OCI-LY7 (cell line): ENCODE measurements around the gene TGFBR3. TPM values are rescaled to one million over a fixed set of nuclear protein-coding genes. Genes with fewer than 3 reads are reported as not detected.

ENCODE experiments used
- BruUV-seq: library from RNA; stranded (reverse); fragments of 400-500 nt; replicated peaks from 2 replicates; lab custom pipeline; 2021; lab: Mats Ljungman, UMichigan
- CTCF ChIA-PET: fragments of 300-600 bp; sonication (Branson Sonifier 250); formaldehyde crosslinking; loops from one replicate; lab custom pipeline; 2022; ENCODE audit warnings: antibody characterized with exemption; ENCODE audit not compliant: unreplicated experiment; lab: Charles Lee
- POLR2A ChIA-PET: fragments of 300-600 bp; sonication (Branson Sonifier 250); formaldehyde crosslinking; loops from one replicate; lab custom pipeline; 2022; ENCODE audit warnings: antibody characterized with exemption; lab: Charles Lee
- DNase-seq: peaks from one replicate; pipeline ENCODE4 v3.0.0-alpha.2; 2015; ENCODE audit warnings: low spot score
- H2AFZ ChIP-seq: fragments of 200-600 bp; sonication (generic), shearing (Covaris generic); 2 replicates; pipeline ENCODE4 v1.6.1; 2014; ENCODE audit warnings: mild to moderate bottlenecking, antibody characterized with exemption, low read length, moderate library complexity
- H3K27ac ChIP-seq: fragments of 200-600 bp; sonication (generic); 2 replicates; pipeline ENCODE4 v1.5.1; 2014; ENCODE audit warnings: mixed run types, low read depth, mild to moderate bottlenecking, moderate library complexity, low read length, inconsistent platforms; ENCODE audit not compliant: poor library complexity, severe bottlenecking
- H3K36me3 ChIP-seq: fragments of 200-600 bp; sonication (generic); 2 replicates; pipeline ENCODE4 v1.6.1; 2014; ENCODE audit warnings: mild to moderate bottlenecking, antibody characterized with exemption, low read length, moderate library complexity, mixed read lengths; ENCODE audit not compliant: insufficient read depth
- H3K4me1 ChIP-seq: fragments of 200-600 bp; sonication (generic); 2 replicates; pipeline ENCODE4 v1.5.1; 2014; ENCODE audit warnings: mild to moderate bottlenecking, low read length; ENCODE audit not compliant: insufficient read depth, poor library complexity, severe bottlenecking
- H3K4me2 ChIP-seq: fragments of 200-600 bp; sonication (generic); 2 replicates; pipeline ENCODE4 v1.6.1; 2014; ENCODE audit warnings: mild to moderate bottlenecking, low read length
- H3K4me3 ChIP-seq: fragments of 200-600 bp; sonication (generic); 2 replicates; pipeline ENCODE4 v1.5.1; 2014; ENCODE audit warnings: mild to moderate bottlenecking, low read depth, low read length; ENCODE audit not compliant: poor library complexity, severe bottlenecking
- H3K79me2 ChIP-seq: fragments of 200-600 bp; sonication (generic); 2 replicates; pipeline ENCODE4 v1.6.1; 2016; ENCODE audit warnings: low read depth, mild to moderate bottlenecking, low read length, moderate library complexity, mixed read lengths; ENCODE audit not compliant: insufficient read depth
- H3K9me2 ChIP-seq: fragments of 200-600 bp; sonication (generic); 2 replicates; pipeline ENCODE4 v1.6.1; 2016; ENCODE audit warnings: mild to moderate bottlenecking, low read length, mixed read lengths; ENCODE audit not compliant: insufficient read depth
- H3K9me3 ChIP-seq: fragments of 200-600 bp; sonication (generic); 2 replicates; pipeline ENCODE4 v1.6.1; 2014; ENCODE audit warnings: mild to moderate bottlenecking, mixed run types, low read length, mixed read lengths
- H4K20me1 ChIP-seq: fragments of 200-600 bp; sonication (generic); 2 replicates; pipeline ENCODE4 v1.6.1; 2014; ENCODE audit warnings: mild to moderate bottlenecking, antibody characterized with exemption, low read length, moderate library complexity, mixed read lengths; ENCODE audit not compliant: insufficient read depth
- EZH2phosphoT487 ChIP-seq: fragments of 200-600 bp; sonication (generic); IDR thresholded peaks from 2 replicates; pipeline ENCODE4 v1.6.1; 2018; ENCODE audit warnings: low read depth, borderline replicate concordance, mild to moderate bottlenecking, mixed run types, antibody characterized with exemption, low read length, moderate library complexity, mixed read lengths
- intact Hi-C: fragments of 100-400 bp; cut with micrococcal nuclease; formaldehyde crosslinking; loops from one replicate; pipeline ENCODE4 v1.10.0; 2022; ENCODE audit not compliant: unreplicated experiment
- total RNA-seq, 2 experiments: library from RNA; depleted of rRNA in 1 of 2; stranded (reverse); fragments of >200 nt in 1 of 2; shearing (Covaris generic) in 1 of 2; gene quantifications; 2 replicates each; pipeline ENCODE4 v1.2.3, GENCODE V29; 2014 to 2022
- TF ChIP-seq, protein P1 (sequence below): fragments of 200-600 bp; sonication (generic); conservative IDR thresholded peaks from 2 replicates; pipeline ENCODE4 v1.5.1; 2014; ENCODE audit warnings: mild to moderate bottlenecking, antibody characterized with exemption, low read length, moderate library complexity, mixed read lengths

The TGFBR3 gene
- total RNA-seq, 2 experiments from 2014 or later: not detected

GRCh38 chr1:91807921-91808620, 77.9 kb downstream of the TGFBR3 start:
- H3K27ac ChIP-seq: no peak overlapping the region
- H3K4me3 ChIP-seq: no peak overlapping the region
- intact Hi-C loops: no loop called here
- DNase-seq: no peak
- no peaks in the 10 kb centered on the region for H3K36me3 ChIP-seq
- no TSS peak for BruUV-seq
- no peaks in the 10 kb centered on the region for H3K79me2 ChIP-seq
- no peak overlapping the region for H2AFZ ChIP-seq
- no peaks in the 10 kb centered on the region for H3K9me3 ChIP-seq
- TF ChIP-seq EZH2phosphoT487: no peak
- TF ChIP-seq, protein P1, sequence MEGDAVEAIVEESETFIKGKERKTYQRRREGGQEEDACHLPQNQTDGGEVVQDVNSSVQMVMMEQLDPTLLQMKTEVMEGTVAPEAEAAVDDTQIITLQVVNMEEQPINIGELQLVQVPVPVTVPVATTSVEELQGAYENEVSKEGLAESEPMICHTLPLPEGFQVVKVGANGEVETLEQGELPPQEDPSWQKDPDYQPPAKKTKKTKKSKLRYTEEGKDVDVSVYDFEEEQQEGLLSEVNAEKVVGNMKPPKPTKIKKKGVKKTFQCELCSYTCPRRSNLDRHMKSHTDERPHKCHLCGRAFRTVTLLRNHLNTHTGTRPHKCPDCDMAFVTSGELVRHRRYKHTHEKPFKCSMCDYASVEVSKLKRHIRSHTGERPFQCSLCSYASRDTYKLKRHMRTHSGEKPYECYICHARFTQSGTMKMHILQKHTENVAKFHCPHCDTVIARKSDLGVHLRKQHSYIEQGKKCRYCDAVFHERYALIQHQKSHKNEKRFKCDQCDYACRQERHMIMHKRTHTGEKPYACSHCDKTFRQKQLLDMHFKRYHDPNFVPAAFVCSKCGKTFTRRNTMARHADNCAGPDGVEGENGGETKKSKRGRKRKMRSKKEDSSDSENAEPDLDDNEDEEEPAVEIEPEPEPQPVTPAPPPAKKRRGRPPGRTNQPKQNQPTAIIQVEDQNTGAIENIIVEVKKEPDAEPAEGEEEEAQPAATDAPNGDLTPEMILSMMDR: no peak
- H3K4me1 ChIP-seq: peaks cover 10% of the 10 kb centered on the region
- CTCF ChIA-PET: no interaction called here
- H4K20me1 ChIP-seq: no peaks in the 10 kb centered on the region
- H3K4me2 ChIP-seq: no peak overlapping the region
- H3K9me2 ChIP-seq: no peaks in the 10 kb centered on the region
- POLR2A ChIA-PET: interaction anchor here (1.2 kb wide), 1 partner anchor 10 kb away, joined by 4 read pairs; no protein-coding TSS in a partner anchor

DNA sequence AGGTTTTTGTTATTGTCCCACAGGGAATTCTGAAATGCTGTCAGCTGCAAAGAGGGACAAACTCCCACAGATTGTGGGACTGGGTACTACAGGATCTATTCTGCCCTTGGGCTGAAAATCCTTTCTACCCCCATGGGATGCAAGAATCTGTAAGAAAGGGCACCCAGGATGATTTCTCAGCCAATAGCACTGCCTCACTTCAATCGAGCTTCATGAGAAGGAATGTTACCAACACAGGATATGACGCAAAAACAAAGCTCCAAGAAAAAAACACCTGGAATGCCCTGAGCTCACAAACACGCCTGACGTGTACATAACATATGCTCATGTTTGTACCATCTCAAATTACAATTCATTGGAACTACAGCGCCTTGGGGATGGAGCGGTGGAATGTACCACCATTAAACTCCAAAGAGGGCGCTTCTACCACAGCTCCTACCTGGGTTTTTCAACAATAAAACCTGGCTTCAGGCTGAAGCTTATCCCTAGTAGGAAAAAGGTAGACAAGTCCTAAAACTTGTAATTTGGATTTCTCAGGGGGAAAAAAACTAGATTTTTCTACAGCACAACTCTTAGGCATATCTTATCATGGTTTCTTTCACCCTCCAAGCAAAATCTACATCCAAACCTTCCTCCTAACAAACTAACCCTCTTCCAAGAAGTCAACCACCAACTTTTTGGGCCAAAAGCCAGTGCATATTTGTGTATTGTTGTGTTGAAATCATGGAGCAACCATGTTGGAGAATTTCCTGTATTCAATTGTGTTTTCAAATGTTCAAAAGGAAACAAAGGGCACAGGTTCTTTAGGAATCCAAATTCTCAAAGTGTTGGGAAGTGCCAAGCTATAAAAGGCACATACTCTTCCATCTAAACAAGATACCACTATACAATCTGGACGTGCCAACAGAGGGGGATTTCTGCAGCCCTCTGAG, 78.9 kb downstream of the TGFBR3 start:
- Histone ChIP-seq H3K27ac (no peak overlapping the region), H3K4me1 (peaks cover 10% of the 10 kb centered on the region), H3K9me3 (no peaks in the 10 kb centered on the region), H3K79me2 (no peaks in the 10 kb centered on the region), H4K20me1 (no peaks in the 10 kb centered on the region), H3K4me3 (no peak overlapping the region), H3K36me3 (no peaks in the 10 kb centered on the region), H3K9me2 (no peaks in the 10 kb centered on the region), H3K4me2 (no peak overlapping the region), H2AFZ (no peak overlapping the region)
- no TSS peak for BruUV-seq
- CTCF ChIA-PET: no interaction called here
- POLR2A ChIA-PET: interaction anchor here (0.7 kb wide), 1 partner anchor 15 kb away, joined by 3 read pairs; no protein-coding TSS in a partner anchor
- TF ChIP-seq EZH2phosphoT487: no peak
- TF ChIP-seq, protein P1: no peak
- intact Hi-C loops: no loop called here
- DNase-seq: no peak
